ENCODE measurements around the gene DTWD2.

- TF ChIP-seq POLR2A (IDR thresholded peaks at IDR 0.05) (no peak), CTCF (IDR thresholded peaks at IDR 0.05) (no peak)
These were observed 199.0 kb downstream of the DTWD2 start for GRCh38 chr5:118789366-118789765.

All from vagina (tissue), 2 donors.